Fibroblast of peridontal ligament (primary cell): ENCODE data around the gene BAZ2B.
"Not testable (repeated sequence)": the region's sequence is repeated elsewhere in the genome, so short reads cannot be mapped to it uniquely, and the experiment has no call there.

Source experiments
- DNase-seq: peaks from one replicate; pipeline ENCODE4 v3.0.0-alpha.2; 2010; ENCODE audit errors: extremely low read depth

Gene BAZ2B

GRCh38 chr2:159616286-159616701 is at the start of gene BAZ2B:
BAZ2B (minus strand) TSS chr2:159616548; CDS start chr2:159478719, 137,829 bp downstream.
- peak; percentile 84 for DNase-seq

DNA sequence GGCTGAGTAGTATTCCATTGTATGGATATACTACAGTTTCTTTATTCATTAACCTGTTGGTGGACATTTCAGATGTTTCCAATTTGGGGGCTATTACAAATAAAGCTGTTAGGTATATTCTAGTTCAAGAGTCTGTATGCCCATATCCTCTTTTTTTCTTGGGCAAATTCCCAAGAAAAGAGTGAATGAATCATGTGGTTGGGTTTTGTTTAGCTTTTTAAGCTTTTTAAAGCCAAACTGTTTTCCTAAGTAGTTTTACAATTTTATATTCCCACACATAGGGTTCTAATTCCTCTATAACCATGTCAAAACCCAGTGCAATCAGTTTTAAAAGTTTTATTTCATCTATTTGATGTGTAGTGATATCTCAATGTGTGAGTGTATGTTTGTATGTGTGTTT is 44.9 kb upstream of the BAZ2B start:
- DNase-seq: peak; percentile 64

GRCh38 chr2:159658881-159659873 is 42.8 kb upstream of the BAZ2B start:
- DNase-seq: peak; percentile 79

DNA sequence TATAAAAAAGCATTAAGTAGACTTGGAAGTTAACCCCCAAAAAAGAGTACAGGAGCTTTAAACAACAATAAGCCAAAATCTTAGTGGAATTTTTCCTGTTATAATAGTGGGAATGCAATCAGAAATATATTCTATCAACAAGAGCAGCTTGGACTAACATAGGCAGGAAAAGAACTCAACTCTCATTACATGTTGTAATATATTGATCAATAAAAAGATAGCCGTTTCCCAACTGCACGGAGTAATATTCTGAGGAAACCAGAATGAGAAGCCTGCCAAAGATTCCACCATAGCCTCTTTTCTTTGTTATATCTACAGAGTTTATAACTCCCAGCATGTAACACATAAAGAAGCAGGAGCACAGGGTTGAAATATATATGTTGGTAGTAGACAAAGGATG is 37.6 kb upstream of the BAZ2B start:
- no peak for DNase-seq

GRCh38 chr2:159651884-159652283 is 35.5 kb upstream of the BAZ2B start:
- no peak for DNase-seq

DNA sequence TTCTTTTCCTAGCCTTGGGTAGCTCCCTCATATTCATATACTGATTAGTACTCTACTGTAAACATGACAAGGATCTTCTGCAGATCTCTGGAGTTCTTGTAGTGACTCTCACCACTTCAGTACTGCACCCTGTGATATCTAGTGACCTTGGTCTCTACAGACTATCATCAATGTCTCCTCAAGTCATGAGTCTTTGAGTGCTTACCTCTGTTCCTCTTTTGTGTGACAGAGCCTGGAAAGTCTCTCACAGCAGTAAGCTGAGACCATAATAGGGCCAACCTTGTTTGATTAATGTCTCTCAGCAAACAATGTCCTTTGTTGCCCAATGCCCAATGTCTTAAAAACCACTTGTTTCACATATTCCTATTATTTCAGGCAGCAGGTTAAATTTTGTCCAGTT is 34.2 kb upstream of the BAZ2B start:
- no peak for DNase-seq

DNA sequence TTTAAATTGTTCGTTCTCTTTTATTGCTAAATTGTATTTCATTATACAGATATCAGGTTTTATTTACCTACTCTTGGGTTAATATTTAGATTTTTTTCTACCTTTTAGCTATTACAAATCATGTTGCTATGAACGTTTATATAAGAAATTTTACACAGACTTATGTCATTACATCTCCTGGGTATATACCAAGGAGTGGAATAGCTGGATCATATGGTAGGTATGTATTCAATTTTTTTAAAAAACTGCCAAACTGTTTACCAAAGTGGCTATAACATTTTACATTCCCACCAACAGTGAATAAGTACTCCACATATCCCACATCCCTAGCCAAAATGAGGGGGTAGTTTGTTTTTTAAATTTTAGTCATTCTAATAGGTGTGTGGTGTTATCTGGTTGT is 32.3 kb upstream of the BAZ2B start:
- no peak for DNase-seq

GRCh38 chr2:159647667-159648066 is 31.3 kb upstream of the BAZ2B start:
- DNase-seq: no peak

DNA sequence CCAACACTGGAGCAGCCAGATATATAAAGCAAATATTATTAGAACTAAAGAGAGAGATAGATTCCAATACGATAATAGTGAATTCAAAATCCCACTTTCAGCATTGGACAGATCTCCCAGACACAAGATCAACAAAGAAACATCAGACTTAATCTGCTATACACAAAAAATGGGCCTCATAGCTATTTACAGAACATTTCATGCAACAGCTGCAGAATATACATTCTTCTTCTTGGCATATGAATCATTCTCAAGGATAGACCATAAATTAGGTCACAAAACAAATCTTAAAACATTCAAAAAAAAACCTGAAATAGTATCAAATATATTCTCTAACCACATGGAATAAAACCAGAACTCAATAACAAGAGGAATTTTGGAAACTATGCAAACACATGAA is 23.8 kb upstream of the BAZ2B start:
- DNase-seq: peak; percentile 49

- DNase-seq: no peak
Measured at GRCh38 chr2:159639712-159640111, 23.4 kb upstream of the BAZ2B start.

DNA sequence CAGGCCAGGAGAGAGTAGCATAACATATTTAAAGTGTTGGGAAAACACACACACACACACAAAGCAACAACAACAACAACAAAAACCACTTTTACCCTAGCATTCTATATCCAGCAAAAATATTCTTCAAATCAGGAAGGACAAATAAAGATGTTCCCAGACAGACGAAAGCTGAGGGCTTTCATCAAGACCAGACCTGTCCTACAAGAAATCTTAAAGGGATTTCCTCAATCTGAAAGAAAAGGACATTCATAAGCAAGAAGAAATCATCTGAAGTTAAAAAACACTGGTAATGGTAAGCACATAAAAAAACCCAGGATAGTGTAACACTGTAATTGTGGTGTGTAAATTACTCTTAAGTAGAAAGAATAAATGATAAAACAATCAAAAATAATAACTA is 22.7 kb upstream of the BAZ2B start:
- DNase-seq: no peak

- peak; percentile 55 for DNase-seq
Measured at GRCh38 chr2:159637988-159638501, 21.7 kb upstream of the BAZ2B start.

DNA sequence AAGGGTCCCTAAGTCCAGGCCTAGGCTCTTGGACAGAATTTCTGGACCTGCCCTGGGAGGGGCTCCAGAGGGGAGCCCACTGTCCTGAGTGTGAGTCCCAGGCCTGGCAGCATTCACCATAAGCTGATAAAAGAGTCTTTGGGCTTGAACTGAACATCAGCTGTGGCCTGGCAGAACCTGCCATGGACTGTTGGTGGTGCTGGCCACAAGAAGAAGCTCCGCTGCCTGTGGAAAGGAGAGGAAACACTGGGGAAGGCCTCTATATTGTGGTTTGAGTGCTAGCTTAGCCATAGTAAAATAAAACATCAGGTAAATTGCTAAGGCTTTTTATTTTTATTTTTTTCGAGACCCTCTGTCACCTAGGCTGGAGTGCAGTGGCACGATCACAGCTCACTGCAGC is 20.9 kb upstream of the BAZ2B start:
- no peak for DNase-seq

DNA sequence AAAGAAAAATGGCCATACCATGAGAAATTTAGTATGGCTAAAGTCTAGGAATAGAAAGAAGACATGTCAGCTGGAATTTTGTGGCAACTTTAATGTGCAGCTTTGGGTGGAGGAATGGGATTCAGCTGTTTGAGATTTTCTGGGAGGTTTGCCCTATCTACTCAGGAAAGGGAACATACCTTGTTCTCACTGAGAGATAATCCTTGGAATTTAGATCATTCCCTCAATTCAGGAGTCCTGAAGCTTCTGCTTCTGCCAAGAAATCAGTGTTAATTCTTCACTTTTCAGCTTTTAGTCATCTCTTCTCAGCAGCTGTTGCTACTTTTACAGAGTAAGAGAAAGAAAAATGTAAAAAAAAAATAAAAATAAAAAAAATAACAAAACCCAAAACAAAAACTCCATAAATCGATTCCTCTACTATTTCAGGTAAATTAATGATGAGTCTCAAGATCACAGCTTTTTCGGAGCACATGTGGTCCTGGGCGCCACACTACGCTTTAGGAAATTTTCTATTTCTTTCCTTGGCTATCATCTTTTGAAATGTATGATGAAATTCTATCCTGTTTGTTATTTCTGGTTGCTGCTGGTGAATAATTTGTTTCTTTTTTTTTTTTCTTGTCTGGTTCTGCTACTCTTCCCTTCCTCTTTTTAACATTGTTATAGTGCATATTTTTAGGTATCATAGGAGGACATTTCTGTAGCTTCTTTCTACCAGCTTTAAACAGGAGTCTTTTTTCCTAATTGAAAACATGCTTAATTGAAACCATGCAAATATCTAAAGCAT is 18.9 kb upstream of the BAZ2B start:
- no peak for DNase-seq

- DNase-seq: no peak
Measured at GRCh38 chr2:159633219-159633618, 16.9 kb upstream of the BAZ2B start.

DNA sequence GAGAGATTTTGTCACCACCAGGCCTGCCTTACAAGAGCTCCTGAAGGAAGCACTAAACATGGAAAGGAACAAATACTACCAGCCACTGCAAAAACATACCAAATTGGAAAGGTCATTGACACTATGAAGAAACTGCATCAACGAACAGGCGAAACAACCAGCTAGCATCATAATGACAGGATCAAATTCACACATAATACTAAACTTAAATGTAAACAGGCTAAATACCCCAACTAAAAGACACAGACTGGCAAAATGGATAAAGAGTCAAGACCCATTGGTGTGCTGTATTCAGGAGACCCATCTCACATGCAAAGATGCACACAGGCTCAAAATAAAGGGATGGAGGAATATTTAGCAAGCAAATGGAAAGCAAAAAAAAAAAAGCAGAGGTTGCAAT is 9.3 kb upstream of the BAZ2B start:
- DNase-seq: not testable (repeated sequence)

GRCh38 chr2:159623436-159623835 is 7.1 kb upstream of the BAZ2B start:
- DNase-seq: no peak

GRCh38 chr2:159622966-159623365 is 6.6 kb upstream of the BAZ2B start:
- no peak for DNase-seq

- no peak for DNase-seq
Measured at GRCh38 chr2:159620796-159621195, 4.4 kb upstream of the BAZ2B start.

GRCh38 chr2:159617646-159618045 is 1.3 kb upstream of the BAZ2B start:
- DNase-seq: no peak

- DNase-seq: no peak
Measured at GRCh38 chr2:159617100-159617499, 752 bp upstream of the BAZ2B start.
